Measurements from ENCODE around the gene ITGB7.
"Not testable (repeated sequence)": the region's sequence is repeated elsewhere in the genome, so short reads cannot be mapped to it uniquely, and the experiment has no call there.

The ITGB7 gene

DNA sequence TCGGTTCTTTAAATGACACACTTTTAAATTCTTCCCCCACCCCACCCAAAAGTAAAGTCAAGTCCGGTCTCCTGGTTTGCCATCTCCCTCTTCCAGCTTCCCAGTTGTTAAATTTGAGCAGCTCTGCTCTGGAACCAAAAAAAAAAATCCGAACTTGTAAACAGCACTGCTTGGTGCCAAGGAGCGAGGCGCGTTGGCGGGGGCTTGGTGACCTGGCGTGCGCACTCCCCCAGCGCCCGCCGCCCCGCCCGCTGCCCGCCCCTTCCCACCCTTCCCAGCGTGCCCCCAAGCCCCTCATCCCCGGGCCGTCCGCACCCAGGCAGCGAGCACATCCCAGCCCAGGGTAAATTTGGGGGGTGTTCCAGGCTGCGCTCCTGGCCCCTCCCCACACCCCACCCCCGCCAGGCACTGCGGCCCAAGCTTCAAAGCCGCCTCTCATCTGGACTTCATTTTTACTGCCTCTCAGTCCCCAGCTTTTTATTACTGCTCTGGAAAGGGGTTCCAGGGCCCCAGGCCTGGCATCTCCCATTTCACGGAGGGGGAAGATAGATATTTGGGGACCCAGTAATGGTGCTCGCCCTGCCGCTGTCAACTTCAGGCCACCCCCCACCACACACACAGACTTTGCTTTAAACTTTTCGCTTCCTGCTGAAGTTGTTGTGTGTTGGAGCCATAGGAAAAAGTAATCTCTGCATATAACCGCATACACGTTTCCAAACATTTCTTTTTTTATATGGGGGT lies 11.7 kb upstream of the ITGB7 start:
- in situ Hi-C loops (cut with HindIII; ENCODE audit: low sequenced_read_pairs) = no loop called here

DNA sequence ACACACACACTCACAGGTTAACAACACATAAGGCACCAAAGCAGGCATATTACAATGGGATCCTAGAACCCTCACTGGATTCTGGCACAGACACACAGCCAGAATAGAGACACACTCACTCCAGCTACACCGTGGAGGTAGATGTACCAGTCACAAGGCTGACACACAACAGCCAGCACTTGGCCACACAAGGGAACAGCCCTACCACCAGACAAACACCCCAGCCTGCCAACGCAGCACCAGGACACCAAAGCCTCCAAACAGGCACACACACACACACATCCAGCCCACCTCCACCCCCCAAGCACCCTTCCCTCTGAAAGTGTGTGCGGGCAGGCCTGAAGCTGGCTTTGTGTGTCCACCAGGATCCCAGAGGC lies 10.9 kb upstream of the ITGB7 start:
- in situ Hi-C loops (cut with HindIII; ENCODE audit: low sequenced_read_pairs) = no loop called here

DNA sequence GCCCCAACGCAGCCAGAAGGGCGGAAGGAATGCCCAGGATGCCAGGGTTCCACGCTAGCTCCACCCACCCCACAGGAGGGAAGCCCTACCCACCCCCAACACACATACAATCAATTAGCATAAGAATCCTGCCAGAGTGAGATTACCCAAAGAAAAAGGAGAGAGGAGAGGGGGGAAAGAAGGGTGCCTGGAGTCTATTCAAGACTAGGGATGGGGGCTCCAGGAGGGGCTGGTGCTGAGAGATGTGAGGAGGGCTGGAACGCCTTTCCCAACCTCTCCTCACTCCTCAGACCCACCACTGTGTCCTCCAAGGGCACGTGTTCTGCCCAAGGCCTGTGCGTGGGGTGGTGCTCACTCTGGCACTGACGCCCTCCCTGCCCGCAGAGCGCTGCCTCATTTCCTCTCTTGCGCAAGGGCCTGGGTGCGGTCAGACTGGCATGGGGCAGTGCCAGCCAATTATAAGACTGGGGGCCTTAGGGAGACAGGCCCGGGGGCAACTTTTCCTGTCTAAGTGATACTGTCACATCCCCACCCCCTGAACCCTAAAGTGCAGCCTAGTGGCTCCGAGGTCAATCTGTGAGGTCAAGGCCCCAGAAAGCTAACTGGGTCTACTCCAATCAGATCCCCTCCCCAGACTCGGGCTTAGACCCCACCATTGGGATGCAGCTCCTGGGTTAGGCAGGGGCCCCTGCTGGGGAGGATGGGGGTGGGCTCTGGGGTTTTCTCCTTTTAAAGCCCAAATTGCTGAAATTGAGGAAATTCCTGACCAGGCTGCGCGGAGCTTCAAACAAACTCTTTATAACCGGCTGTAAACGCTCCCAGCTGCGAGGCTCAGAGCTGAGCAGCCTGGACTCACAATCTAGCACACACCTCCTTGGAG lies 10.2 kb upstream of the ITGB7 start:
- in situ Hi-C loops (cut with HindIII; ENCODE audit: low sequenced_read_pairs) = no loop called here

DNA sequence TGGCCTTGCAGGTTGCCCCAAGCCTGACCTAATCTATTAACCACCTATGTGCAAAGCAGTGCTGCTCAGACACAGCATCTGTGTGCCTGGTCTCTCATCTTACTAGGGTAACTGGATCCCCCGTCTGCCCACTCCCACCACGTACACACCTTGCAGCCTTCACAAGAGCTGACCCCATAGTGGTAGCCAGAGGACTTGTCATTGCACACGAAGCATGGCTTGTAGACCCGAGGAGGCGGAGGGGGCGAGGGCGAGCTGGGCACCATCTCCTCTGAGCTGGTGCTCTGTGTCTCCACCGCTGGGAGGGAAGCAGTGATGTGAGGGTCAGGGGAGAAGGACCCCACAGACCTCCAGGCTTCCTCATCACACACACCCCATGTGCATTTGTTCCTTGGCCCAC lies 8.4 kb upstream of the ITGB7 start:
- in situ Hi-C loops (cut with HindIII; ENCODE audit: low sequenced_read_pairs) = no loop called here

DNA sequence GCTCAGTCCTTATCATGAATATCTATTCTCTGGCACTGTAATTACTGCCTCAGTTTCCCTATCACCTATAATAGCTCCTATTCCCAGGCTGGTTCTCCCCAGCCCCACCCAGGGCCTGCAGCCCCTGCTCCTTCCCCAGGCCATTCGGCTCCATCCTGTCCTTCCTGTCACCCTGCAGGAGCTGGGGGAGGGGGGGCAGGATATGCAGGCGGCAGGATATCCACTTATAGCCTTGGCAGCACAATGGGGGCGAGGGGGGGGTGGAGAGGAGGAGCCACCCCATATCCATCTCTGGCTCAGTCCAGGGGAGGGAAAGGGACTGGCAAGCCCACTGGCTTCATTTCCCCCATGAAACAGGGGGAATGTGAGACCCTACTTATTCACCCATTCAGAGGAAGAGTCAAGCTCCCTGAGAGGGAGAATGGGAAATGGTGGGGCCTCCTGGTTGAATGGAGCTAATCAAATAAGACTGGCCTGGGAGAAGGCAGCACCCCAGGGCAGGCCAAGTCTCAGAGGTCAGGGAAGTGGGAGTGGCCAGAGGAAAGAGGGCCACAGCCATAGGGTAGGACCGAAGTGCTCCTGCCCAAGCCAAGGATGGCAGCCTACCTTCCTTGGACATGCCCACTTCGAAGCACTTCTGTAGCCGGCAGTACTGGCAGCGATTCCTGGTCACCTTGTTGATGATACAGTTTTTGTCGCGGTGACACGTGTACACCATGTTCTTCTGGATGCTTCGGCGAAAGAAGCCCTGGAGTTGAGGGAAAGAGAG lies 7.8 kb upstream of the ITGB7 start:
- in situ Hi-C loops (cut with HindIII; ENCODE audit: low sequenced_read_pairs) = no loop called here

DNA sequence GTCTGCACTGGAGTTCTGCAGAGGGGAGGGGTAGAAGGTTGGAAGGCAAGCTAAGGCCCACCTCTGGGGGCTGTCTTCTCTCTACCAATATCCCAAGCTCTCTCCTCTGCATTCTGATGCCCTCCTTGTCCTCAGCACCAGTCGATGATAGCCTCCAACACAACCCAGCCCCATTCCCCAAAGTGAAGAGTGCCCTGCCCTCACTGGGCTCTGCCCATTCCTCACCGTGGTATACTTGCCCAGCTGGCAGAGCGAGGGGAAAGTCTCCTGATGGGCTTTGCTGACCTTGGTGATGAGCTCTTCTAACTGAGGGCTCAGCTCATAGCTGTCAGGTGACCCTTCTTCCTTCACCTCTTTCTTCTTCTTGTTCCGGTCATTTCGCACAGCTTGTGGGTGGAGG lies 7.2 kb upstream of the ITGB7 start:
- in situ Hi-C loops (cut with HindIII; ENCODE audit: low sequenced_read_pairs) = no loop called here

DNA sequence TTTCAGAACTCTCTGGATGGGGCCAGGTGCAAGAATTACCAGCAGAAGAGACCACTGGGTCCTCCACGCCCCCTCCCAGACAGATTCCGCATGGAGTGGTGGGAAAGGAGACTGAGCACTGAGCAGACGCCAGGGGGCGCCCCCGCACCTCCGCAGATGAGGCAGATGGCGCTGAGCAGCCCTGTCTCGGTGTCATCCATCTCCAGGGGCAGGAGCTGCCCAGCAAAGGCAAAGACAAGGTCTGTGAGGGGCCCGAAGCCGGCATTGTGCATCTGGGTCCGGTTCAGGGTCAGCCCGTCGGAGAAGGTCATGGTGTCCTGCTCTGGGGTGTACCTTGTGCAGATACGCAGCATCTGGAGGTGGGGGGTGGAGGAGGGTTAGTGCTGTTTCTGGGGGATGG lies 6.3 kb upstream of the ITGB7 start:
- in situ Hi-C loops (cut with HindIII; ENCODE audit: low sequenced_read_pairs) = no loop called here

DNA sequence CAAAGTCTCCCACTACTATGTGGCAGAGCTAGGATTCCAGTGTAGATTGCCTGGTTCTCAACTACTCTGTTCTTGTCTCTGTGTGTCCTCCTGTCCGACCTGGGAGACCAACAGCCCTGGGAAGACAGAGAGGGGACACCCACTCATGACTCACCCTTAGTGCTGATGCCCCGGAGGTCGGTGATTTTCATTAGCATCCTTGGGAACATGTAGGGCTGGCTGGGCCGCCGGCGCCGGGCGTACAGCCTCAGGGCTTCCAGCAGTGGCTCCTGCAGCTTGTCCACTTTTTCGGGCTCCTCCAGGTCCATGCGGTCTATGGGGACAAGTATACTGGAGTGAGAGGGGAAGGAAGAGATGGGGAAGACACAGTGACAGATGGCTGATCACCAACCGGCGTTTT lies 5.9 kb upstream of the ITGB7 start:
- in situ Hi-C loops (cut with HindIII; ENCODE audit: low sequenced_read_pairs) = no loop called here

DNA sequence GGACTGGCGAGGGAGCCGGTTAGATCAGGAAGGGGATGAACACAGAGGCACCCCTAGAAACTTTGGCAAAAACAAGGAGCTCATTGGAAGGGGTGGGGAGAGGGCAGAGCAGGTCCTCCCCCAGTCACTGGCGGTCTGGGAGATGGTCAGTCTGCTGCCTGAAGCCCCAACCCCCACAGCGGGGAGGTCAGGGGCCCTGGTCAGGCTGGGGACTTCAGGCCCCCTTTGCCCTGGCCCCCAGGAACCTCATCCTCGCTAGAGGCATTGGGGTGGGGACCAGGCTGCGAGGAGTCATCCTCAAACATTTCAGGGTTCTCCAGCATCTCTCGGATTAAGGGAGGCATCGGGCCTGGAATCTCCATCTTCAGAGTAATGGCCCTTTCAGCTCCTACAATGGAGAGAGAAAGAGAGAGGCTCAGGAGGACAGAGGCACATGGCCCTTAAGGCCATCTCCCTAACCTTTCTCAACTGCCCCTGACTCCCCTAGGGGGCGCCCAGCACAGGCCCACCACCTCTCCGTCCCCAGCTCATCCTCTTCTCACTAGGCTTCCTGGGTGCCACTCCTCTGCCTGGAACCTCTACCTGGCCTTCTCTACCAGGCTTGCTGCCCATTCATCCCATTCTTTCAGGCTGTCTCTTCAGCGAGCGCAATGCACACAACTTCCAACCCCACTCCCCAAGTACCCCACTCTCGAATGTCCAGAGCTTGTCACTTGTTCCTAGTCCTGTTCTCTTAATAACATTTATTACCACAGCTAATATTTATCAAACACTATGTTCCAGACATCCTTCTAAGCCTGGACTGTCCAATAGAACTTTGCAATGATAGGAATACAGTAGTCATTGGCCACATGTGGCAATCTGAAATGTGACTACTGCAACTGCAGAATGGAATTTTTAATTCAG lies 4.7 kb upstream of the ITGB7 start:
- in situ Hi-C loops (cut with HindIII; ENCODE audit: low sequenced_read_pairs) = no loop called here

DNA sequence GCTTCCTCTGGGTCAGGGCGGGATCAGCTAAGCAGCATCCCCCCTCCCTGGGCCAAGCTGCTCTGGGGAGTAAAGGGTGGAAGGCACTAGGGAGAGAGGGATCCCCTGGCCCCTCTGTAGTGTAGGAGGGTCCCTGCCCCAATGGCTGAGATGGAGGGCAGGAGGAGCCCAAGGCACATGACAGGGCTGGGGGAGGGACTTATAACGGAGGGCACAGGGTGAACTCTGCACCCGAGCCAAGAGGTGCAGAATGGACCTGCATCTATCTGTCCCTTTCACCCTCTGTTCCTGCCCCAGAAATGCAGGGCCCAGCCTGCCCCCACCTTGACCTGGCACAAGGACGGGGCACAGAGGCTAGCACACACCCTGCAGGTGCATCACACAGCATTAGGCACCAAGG lies 3.8 kb upstream of the ITGB7 start:
- in situ Hi-C loops (cut with HindIII; ENCODE audit: low sequenced_read_pairs) = no loop called here

DNA sequence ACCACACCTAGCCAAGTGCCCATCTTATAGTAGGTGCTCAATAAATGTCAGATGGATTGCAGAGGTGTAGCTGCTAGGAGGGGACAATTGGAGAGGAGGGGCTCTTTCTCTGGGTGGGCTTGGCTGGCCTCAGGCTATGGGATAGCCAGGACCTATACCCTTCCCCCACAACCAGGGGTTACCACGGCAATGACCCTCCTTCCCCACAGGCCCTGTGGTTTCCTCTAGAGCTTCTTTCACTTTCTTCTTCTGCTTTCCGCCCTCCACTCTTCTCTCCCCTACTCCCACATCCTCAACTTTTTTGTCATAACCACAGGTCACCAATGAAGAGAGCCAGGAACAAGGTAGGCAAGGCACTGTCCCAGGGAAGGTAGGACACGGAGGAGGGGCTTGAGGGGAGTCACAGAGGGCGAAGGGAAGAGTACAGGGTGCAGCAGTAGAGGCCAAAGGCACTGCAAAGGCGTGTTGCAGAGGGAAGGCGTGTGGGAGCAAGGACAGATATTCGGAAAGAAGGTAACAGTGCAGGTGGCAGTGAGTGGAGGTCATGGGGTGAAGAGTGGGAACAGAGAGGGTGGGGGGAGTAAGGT lies 1.9 kb upstream of the ITGB7 start:
- in situ Hi-C loops (cut with HindIII; ENCODE audit: low sequenced_read_pairs) = no loop called here

DNA sequence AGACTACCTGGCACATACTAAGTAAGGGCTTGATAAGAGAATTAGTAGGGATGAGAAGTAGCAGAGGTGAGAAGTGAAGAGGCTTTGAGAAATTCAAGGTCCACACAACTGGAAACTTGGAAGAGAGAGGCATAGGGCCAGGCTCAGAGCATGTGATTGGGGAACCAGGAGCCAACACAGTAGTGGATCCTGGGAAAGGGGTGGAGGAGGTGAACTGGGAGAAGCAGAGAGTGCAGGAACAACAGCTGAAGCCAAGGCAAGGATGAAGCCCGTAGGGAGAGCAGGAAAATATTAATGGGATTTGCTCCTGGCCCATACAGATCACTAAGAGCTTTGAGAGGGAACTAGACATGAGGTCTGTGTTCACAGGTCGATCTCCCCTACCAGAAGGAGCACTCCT lies 1.4 kb upstream of the ITGB7 start:
- in situ Hi-C loops (cut with HindIII; ENCODE audit: low sequenced_read_pairs) = no loop called here

DNA sequence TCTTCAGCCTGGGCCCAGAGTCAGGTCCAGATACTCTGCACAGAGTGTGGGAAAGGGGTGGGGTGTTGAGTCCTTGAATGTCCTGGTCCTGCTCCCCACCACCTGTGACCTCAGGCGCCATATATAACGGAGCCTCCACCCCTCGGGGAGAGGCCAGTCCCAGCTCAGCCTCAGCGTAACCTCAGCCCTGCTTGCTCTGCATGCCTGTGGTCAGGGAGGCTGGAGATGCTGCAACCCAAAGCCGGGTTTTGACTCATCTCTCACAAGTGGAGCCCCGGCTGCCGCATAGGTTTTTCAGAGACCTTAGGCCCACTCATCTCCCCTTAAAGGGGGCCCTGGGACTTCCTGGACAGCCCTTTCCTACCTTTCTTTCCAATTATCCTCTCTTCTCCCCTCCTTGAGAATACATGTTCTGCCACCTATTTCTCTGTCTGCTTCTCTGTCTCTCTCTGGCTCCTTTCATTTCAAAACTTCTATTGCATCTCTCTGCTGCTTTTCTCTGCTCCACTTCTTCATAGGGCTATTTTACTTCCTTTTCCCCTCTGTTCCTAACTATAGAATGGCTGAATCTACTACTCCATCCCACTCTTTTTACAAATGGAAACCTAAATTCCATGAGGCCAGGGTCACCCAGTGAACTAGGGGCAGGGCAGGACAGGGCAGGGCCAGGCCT lies 1.2 kb downstream of the ITGB7 start:
- in situ Hi-C loops (cut with HindIII; ENCODE audit: low sequenced_read_pairs) = no loop called here

DNA sequence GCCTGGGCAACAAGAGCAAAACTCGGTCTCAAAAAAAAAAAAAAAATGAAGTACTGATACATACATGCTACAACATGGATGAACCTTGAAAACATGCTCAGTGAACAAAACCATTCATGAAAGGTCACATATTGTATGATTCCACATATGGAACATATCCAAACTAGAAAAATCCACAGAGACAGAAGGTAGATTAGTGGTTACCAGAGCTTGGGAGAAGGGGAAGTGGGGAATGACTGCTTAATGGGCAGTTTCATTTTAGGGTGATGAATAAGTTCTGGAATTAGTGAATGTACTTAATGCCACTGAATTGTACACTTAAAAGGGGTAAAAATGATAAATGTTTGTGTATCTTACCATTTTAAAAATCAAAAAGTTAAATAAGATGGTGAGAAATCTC lies 2.7 kb downstream of the ITGB7 start:
- in situ Hi-C loops (cut with HindIII; ENCODE audit: low sequenced_read_pairs) = no loop called here

DNA sequence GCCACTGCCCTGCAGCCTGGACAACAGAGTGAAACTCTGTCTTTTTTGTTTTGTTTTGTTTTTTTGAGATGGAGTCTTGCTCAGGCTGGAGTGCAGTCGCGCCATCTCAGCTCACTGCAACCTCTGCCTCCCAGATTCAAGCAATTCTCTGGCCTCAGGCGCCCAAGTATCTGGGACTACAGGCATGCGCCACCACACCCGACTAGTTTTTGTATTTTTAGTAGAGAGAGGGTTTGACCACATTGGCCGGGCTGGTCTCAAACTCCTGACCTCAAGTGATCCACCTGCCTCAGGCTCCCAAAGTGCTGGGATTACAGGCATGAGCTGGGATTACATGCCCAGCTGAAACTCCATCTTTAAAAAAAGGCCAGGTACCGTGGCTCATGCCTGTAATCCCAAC lies 4.7 kb downstream of the ITGB7 start:
- in situ Hi-C loops (cut with HindIII; ENCODE audit: low sequenced_read_pairs) = not testable (repeated sequence)

DNA sequence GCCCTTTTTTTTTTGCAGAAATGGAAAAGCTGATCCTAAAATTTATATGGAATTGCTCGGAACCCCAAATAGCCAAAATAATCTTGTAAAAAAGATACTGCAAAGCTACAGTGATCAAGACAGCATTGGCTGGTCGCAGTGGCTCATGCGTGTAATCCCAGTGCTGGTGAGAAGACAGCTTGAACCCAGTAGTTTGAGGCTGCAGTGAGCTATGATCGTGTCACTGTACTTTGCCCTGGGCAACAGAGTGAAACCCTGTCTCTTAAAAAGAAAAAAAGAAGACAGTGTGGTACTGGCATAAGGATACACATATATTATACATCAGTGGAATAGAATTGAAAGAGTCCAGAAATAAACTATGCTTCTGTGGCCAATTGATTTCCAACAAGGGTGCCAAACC lies 5.4 kb downstream of the ITGB7 start:
- in situ Hi-C loops (cut with HindIII; ENCODE audit: low sequenced_read_pairs) = no loop called here

DNA sequence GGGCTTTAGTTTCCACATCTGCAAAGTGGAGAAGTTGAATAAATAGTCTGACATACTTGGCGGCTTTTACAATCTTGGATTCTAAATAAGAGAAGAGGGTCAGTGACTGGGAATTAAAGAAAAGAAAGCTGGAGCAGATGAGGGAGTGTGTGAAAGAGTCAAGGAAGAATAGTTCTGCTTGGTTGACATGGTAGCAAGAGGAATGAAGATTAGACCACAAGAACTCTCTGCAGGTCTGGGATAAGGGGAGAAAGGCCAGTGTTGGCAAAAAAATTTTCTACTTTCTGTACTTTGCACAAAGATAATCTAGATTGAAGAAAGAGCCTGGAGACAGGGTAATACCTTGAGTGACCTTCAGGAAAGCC lies 5.9 kb downstream of the ITGB7 start:
- in situ Hi-C loops (cut with HindIII; ENCODE audit: low sequenced_read_pairs) = no loop called here

DNA sequence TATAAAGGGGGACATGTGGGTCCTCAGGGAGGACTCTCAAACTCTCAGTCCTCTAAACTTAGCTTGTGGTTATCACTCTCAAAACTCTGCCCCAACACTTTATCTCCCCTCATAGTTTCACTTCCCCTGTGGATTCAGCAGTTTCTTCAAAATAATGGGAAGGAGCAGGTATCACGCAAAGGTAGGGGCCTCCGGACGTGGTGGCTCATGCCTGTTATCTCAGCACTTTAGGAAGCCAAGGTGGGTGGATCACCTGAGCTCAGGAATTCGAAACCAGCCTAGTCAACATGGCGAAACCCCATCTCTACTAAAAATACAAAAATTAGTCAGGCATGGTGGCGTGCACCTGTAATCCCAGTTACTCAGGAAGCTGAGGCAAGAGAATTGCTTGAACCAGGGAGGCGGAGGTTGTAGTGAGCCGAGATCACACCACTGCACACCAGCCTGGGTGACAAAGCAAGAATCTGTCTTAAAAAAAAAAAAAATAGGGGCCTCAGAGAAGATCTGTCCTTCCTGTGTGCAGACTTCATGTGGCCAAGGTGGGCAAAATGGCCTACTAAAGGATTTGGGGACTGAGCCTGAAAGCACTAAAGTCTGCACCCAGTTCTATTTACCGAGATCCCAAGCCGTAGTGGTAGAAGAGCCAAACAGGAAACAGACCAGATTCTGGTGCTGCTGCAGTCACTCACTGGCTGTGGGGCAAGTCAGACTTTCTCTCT lies 6.4 kb downstream of the ITGB7 start:
- in situ Hi-C loops (cut with HindIII; ENCODE audit: low sequenced_read_pairs) = no loop called here

DNA sequence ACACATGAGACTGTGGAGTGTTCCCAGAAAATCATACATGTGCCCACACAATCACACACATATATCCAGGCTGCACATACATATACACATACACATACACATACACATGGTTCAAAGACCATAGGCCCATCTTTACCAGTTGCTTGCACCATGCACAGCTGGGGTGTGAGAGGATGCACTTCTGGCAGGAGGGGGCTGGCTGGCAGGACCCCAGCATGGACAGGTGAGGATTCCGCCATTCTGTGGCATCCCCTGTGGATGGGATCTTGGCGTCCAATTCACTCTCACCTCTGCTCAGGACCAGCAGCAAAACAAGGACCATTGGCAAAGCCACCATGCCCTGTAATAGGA lies 7.0 kb downstream of the ITGB7 start:
- in situ Hi-C loops (cut with HindIII; ENCODE audit: low sequenced_read_pairs) = no loop called here

All from DLD1 (cell line).